CD4-positive, alpha-beta T cell (primary cell): ENCODE measurements around the gene LYPD6B. TPM values are rescaled to one million over a fixed set of nuclear protein-coding genes. Genes with fewer than 3 reads are reported as not detected.

Experiments
- ATAC-seq: fragments of 200-7000 bp; cut with Tn5 transposase; one replicate; pipeline ENCODE4 v1.10.0; 2022; ENCODE audit warnings: mild to moderate bottlenecking; ENCODE audit not compliant: poor library complexity
- CTCF ChIA-PET: fragments of 350-600 bp; sonication (Branson Sonifier 250); formaldehyde crosslinking; loops from one replicate; lab custom pipeline; 2021; ENCODE audit warnings: antibody characterized with exemption, inconsistent platforms; lab: Charles Lee
- POLR2A ChIA-PET: fragments of 350-600 bp; sonication (Branson Sonifier 250); formaldehyde crosslinking; loops from one replicate; lab custom pipeline; 2021; ENCODE audit warnings: antibody characterized with exemption, inconsistent platforms; lab: Charles Lee
- DNase-seq, 14 experiments: peaks; one replicate each; pipeline ENCODE4 v3.0.0-alpha.2; 2013 to 2020; ENCODE audit warnings: mixed read lengths in 2 of 14
- H3K27ac ChIP-seq, 2 donors: one replicate each; pipeline versions ENCODE4 v1.5.1 to v1.7.0; 2013; ENCODE audit warnings: low read length in 2 of 2, low read depth in 1 of 2, mild to moderate bottlenecking in 1 of 2
- H3K27me3 ChIP-seq, 2 experiments: 1 replicate in 1 of 2; 2 replicates in 1 of 2; pipeline versions ENCODE4 v1.6.1 to v1.7.0; 2013; ENCODE audit warnings: low read length in 2 of 2, control low read depth in 1 of 2, mild to moderate bottlenecking in 1 of 2, moderate library complexity in 1 of 2; ENCODE audit not compliant: insufficient read depth in 2 of 2, control insufficient read depth in 1 of 2
- H3K36me3 ChIP-seq: one replicate; pipeline ENCODE4 v1.6.1; 2013; ENCODE audit warnings: low read length, control low read depth; ENCODE audit not compliant: insufficient read depth
- H3K4me1 ChIP-seq: one replicate; pipeline ENCODE4 v1.6.1; 2013; ENCODE audit warnings: low read length, control low read depth; ENCODE audit not compliant: insufficient read depth
- H3K4me3 ChIP-seq: one replicate; pipeline ENCODE4 v1.5.1; 2013; ENCODE audit warnings: mild to moderate bottlenecking, low read length, moderate library complexity
- H3K9me3 ChIP-seq, 2 experiments: 1 replicate in 1 of 2; 2 replicates in 1 of 2; pipeline versions ENCODE4 v1.6.1 to v1.7.0; 2013; ENCODE audit warnings: low read length in 2 of 2, mild to moderate bottlenecking in 2 of 2, control low read depth in 1 of 2, moderate library complexity in 1 of 2; ENCODE audit not compliant: control insufficient read depth in 1 of 2, insufficient read depth in 1 of 2
- H3K27ac Mint-ChIP-seq: one replicate; pipeline ENCODE4 v1.8.0; 2020; ENCODE audit warnings: mixed read lengths
- H3K27me3 Mint-ChIP-seq: one replicate; pipeline ENCODE4 v1.8.0; 2021; ENCODE audit warnings: mixed read lengths
- H3K36me3 Mint-ChIP-seq: one replicate; pipeline ENCODE4 v1.8.0; 2021; ENCODE audit warnings: low read depth, mixed read lengths
- H3K4me1 Mint-ChIP-seq: one replicate; pipeline ENCODE4 v1.8.0; 2021; ENCODE audit warnings: low read depth, mixed read lengths
- H3K4me3 Mint-ChIP-seq: one replicate; pipeline ENCODE4 v1.8.0; 2020; ENCODE audit warnings: mild to moderate bottlenecking, mixed read lengths
- H3K9me3 Mint-ChIP-seq: one replicate; pipeline ENCODE4 v1.8.0; 2020; ENCODE audit warnings: mixed read lengths
- intact Hi-C, 2 experiments: fragments of 100-400 bp; cut with DNase I in 1 of 2; cut with micrococcal nuclease in 1 of 2; formaldehyde crosslinking; loops; one replicate each; pipeline versions ENCODE4 v1.15.1 to v1.9.0; 2023 to 2025; cut with DNase I, micrococcal nuclease
- total RNA-seq, 174 experiments: library from RNA in 2 of 174; stranded (reverse) in 2 of 174; gene quantifications; one replicate each; pipeline ENCODE4 v1.2.3 and lab custom pipeline; 2021 to 2026
- TF ChIP-seq, protein P1 (sequence below): fragments of 200-600 bp; IDR thresholded peaks from one replicate; pipeline ENCODE4 v1.8.0; 2022; ENCODE audit warnings: antibody characterized with exemption, mild to moderate bottlenecking

The LYPD6B gene
- total RNA-seq, 2 experiments from 2014 or later: not detected

DNA sequence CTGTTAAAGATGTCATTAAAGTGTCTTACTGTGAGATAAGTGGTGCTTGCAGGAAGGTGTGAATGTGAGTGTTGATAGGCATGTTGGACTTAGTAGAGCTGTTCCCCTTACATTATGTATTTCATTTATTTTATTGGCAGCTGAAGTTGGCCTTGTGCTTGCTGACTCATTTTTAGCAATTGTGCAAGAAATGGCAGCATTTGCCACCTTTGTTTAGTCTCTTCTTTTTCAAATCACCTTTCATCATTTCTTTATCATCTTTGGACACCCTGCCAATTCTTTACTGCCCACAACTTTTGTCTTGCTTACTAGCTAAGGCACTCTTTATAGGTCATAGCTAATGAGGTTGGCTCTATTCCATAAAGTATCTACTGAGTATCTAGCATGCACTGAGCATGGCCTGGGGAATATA is 161.6 kb downstream of the LYPD6B start:
- TF ChIP-seq, protein P1, sequence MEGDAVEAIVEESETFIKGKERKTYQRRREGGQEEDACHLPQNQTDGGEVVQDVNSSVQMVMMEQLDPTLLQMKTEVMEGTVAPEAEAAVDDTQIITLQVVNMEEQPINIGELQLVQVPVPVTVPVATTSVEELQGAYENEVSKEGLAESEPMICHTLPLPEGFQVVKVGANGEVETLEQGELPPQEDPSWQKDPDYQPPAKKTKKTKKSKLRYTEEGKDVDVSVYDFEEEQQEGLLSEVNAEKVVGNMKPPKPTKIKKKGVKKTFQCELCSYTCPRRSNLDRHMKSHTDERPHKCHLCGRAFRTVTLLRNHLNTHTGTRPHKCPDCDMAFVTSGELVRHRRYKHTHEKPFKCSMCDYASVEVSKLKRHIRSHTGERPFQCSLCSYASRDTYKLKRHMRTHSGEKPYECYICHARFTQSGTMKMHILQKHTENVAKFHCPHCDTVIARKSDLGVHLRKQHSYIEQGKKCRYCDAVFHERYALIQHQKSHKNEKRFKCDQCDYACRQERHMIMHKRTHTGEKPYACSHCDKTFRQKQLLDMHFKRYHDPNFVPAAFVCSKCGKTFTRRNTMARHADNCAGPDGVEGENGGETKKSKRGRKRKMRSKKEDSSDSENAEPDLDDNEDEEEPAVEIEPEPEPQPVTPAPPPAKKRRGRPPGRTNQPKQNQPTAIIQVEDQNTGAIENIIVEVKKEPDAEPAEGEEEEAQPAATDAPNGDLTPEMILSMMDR: no peak
- H3K36me3 ChIP-seq: no peaks in the 10 kb centered on the region
- H3K9me3 Mint-ChIP-seq: no peaks in the 10 kb centered on the region
- ATAC-seq (no peak), DNase-seq (no peak)
- no peaks in the 10 kb centered on the region for H3K27me3 ChIP-seq
- no peaks in the 10 kb centered on the region for H3K4me1 Mint-ChIP-seq
- H3K27ac Mint-ChIP-seq: no peak overlapping the region
- H3K36me3 Mint-ChIP-seq: no peaks in the 10 kb centered on the region
- intact Hi-C loops: no loop called here
- H3K27me3 Mint-ChIP-seq: no peaks in the 10 kb centered on the region
- ChIA-PET POLR2A (interaction anchor here (0.6 kb wide), 1 partner anchor 88 kb away, joined by 6 read pairs; no protein-coding TSS in a partner anchor), CTCF (no interaction called here)
- H3K4me3 ChIP-seq: no peak overlapping the region
- H3K4me1 ChIP-seq: no peaks in the 10 kb centered on the region
- no peaks in the 10 kb centered on the region for H3K9me3 ChIP-seq
- H3K27ac ChIP-seq: no peak overlapping the region
- no peak overlapping the region for H3K4me3 Mint-ChIP-seq

DNA sequence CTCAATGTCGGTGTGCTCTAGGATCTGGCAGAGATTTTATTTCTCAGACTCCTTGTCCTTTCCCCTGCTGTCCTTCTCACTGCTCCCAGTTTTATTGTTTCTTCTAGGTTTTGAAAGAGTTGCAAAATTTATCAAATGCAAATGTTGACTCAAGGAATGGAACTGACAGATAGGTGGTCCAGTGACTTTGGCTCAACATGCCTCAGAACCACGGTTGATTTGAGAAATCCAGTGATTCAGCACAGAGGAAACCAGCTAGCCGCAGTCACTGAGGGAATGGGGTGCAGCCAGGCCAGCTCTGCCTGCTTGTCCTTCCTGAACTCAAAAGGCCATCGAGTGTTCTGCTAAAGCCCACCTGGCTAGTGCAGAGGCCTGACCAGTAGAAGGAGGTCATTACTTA is 166.2 kb downstream of the LYPD6B start:
- Histone ChIP-seq H3K27me3 (no peaks in the 10 kb centered on the region), H3K9me3 (no peaks in the 10 kb centered on the region), H3K4me3 (no peak overlapping the region), H3K27ac (no peak overlapping the region), H3K4me1 (no peaks in the 10 kb centered on the region), H3K36me3 (no peaks in the 10 kb centered on the region)
- Mint-ChIP-seq H3K27me3 (peaks cover 6% of the 10 kb centered on the region), H3K27ac (no peak overlapping the region), H3K4me1 (no peaks in the 10 kb centered on the region), H3K9me3 (no peaks in the 10 kb centered on the region), H3K36me3 (no peaks in the 10 kb centered on the region), H3K4me3 (no peak overlapping the region)
- TF ChIP-seq, protein P1: no peak
- ChIA-PET CTCF (no interaction called here), POLR2A (no interaction called here)
- intact Hi-C loops: no loop called here
- DNase-seq: no peak
- ATAC-seq: no peak

DNA sequence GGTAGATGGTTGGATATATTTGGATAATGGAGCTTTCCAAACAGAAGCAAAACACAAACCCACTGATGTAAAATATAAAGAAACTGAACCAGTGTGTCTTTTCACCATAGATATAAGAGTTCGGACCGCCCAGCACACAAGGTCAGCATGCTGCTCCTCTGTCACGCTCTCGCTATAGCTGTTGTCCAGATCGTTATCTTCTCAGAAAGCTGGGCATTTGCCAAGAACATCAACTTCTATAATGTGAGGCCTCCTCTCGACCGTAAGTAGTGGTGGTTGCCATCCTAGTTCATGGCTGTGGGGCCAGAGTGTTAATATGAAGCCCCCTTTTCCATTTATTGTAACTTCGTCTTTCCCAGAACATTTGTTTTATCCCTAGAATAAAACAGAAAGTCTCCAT is 166.6 kb downstream of the LYPD6B start:
- ATAC-seq: no peak
- Mint-ChIP-seq H3K36me3 (no peaks in the 10 kb centered on the region), H3K9me3 (no peaks in the 10 kb centered on the region), H3K4me1 (no peaks in the 10 kb centered on the region), H3K4me3 (no peak overlapping the region), H3K27ac (no peak overlapping the region), H3K27me3 (peaks cover 6% of the 10 kb centered on the region)
- ChIA-PET CTCF (no interaction called here), POLR2A (no interaction called here)
- no peaks in the 10 kb centered on the region for H3K27me3 ChIP-seq
- DNase-seq: no peak
- TF ChIP-seq, protein P1: no peak
- intact Hi-C loops: no loop called here
- H3K9me3 ChIP-seq: no peaks in the 10 kb centered on the region
- no peaks in the 10 kb centered on the region for H3K36me3 ChIP-seq
- H3K4me3 ChIP-seq: no peak overlapping the region
- no peaks in the 10 kb centered on the region for H3K4me1 ChIP-seq
- H3K27ac ChIP-seq: no peak overlapping the region
